Stimulated activated CD4-positive, alpha-beta T cell treated with anti-CD3 and anti-CD28 coated beads, TNF-alpha, amount 100 ng/mL, for 48 hours (primary cell): ENCODE data around the gene TARBP2.
"Not testable (repeated sequence)": the region's sequence is repeated elsewhere in the genome, so short reads cannot be mapped to it uniquely, and the experiment has no call there.

Experiments used
- DNase-seq, 3 donors: peaks; one replicate each; pipeline ENCODE4 v3.0.0-alpha.2; 2020; ENCODE audit warnings: low read depth in 3 of 3

TARBP2 gene

GRCh38 chr12:53474819-53475218 lies 26.3 kb upstream of the TARBP2 start:
- no peak for DNase-seq

- DNase-seq, result no peak
Measured at GRCh38 chr12:53476769-53477209, 24.3 kb upstream of the TARBP2 start.

- no peak for DNase-seq
Measured at GRCh38 chr12:53478865-53479264, 22.2 kb upstream of the TARBP2 start.

- DNase-seq, result no peak
Measured at GRCh38 chr12:53479331-53479730, 21.8 kb upstream of the TARBP2 start.

GRCh38 chr12:53480491-53481442 lies 20.3 kb upstream of the TARBP2 start:
- DNase-seq, result no peak

- not testable (repeated sequence) for DNase-seq
Measured at GRCh38 chr12:53481458-53481857, 19.6 kb upstream of the TARBP2 start.

- no peak for DNase-seq
Measured at GRCh38 chr12:53481939-53482586, 19.0 kb upstream of the TARBP2 start.

GRCh38 chr12:53482626-53483168 lies 18.4 kb upstream of the TARBP2 start:
- no peak for DNase-seq

GRCh38 chr12:53483225-53483978 lies 17.7 kb upstream of the TARBP2 start:
- no peak for DNase-seq

GRCh38 chr12:53483979-53484377 lies 17.1 kb upstream of the TARBP2 start:
- no peak for DNase-seq

GRCh38 chr12:53484686-53485575 lies 16.2 kb upstream of the TARBP2 start:
- no peak for DNase-seq

- no peak for DNase-seq
Measured at GRCh38 chr12:53485955-53486735, 14.9 kb upstream of the TARBP2 start.

- no peak for DNase-seq
Measured at GRCh38 chr12:53486736-53487487, 14.2 kb upstream of the TARBP2 start.

- no peak for DNase-seq
Measured at GRCh38 chr12:53489242-53489864, 11.7 kb upstream of the TARBP2 start.

- no peak for DNase-seq
Measured at GRCh38 chr12:53492188-53492587, 8.9 kb upstream of the TARBP2 start.

- peak; percentile 68 to 84 (median 78) for DNase-seq
Measured at GRCh38 chr12:53492830-53493609, 8.1 kb upstream of the TARBP2 start.

- no peak for DNase-seq
Measured at GRCh38 chr12:53493610-53494391, 7.3 kb upstream of the TARBP2 start.
